DND-41 (cell line): ENCODE data around the gene JUN.

Experiments used
- ATAC-seq: fragments of 200-7000 bp; cut with Tn5 transposase; 3 replicates; pipeline ENCODE4 v1.9.1; 2021; ENCODE audit warnings: low read depth; ENCODE audit not compliant: insufficient read depth
- DNase-seq: peaks from one replicate; pipeline ENCODE4 v3.0.0-alpha.2; 2020
- H2AFZ ChIP-seq: 2 replicates; pipeline ENCODE4 v1.6.0; 2012; ENCODE audit warnings: low read depth, low read length
- H3K27ac ChIP-seq: 2 replicates; pipeline ENCODE4 v1.5.1; 2012; ENCODE audit warnings: low read length, inconsistent platforms
- H3K27me3 ChIP-seq: fragments of 200-600 bp; sonication (generic); 2 replicates; pipeline ENCODE4 v1.6.0; 2012; ENCODE audit warnings: low read length, mild to moderate bottlenecking, inconsistent platforms; ENCODE audit not compliant: insufficient read depth, poor library complexity
- H3K36me3 ChIP-seq: 2 replicates; pipeline ENCODE4 v1.5.1; 2012; ENCODE audit warnings: low read length, inconsistent platforms; ENCODE audit not compliant: insufficient read depth
- H3K4me1 ChIP-seq: 2 replicates; pipeline ENCODE4 v1.5.1; 2012; ENCODE audit warnings: mild to moderate bottlenecking, low read length; ENCODE audit not compliant: insufficient read depth
- H3K4me2 ChIP-seq: 2 replicates; pipeline ENCODE4 v1.6.0; 2012; ENCODE audit warnings: mild to moderate bottlenecking, moderate library complexity, low read length, inconsistent platforms; ENCODE audit not compliant: insufficient read depth
- H3K4me3 ChIP-seq, 2 experiments: fragments of 200-600 bp in 1 of 2; shearing (Covaris generic) in 1 of 2; 2 replicates each; pipeline ENCODE4 v1.5.1; 2012 to 2016; ENCODE audit warnings: inconsistent platforms in 2 of 2, low read length in 2 of 2, mild to moderate bottlenecking in 2 of 2, low read depth in 1 of 2, moderate library complexity in 1 of 2
- H3K79me2 ChIP-seq: 2 replicates; pipeline ENCODE4 v1.6.0; 2012; ENCODE audit warnings: low read length, inconsistent platforms; ENCODE audit not compliant: insufficient read depth
- H3K9ac ChIP-seq: 2 replicates; pipeline ENCODE4 v1.6.0; 2012; ENCODE audit warnings: low read depth, mild to moderate bottlenecking, inconsistent platforms, low read length, moderate library complexity
- H3K9me3 ChIP-seq: 2 replicates; pipeline ENCODE4 v1.5.1; 2012; ENCODE audit warnings: low read length, moderate library complexity, mild to moderate bottlenecking, inconsistent platforms; ENCODE audit not compliant: insufficient read depth, severe bottlenecking
- H4K20me1 ChIP-seq: 2 replicates; pipeline ENCODE4 v1.6.0; 2012; ENCODE audit warnings: low read length; ENCODE audit not compliant: insufficient read depth
- CTCF ChIP-seq: IDR thresholded peaks from 2 replicates; pipeline ENCODE4 v1.5.1; 2012; ENCODE audit warnings: borderline replicate concordance, low read length, moderate library complexity, mild to moderate bottlenecking; ENCODE audit not compliant: poor library complexity, severe bottlenecking; ENCODE audit errors: extremely low read depth
- EZH2 ChIP-seq: IDR thresholded peaks from 3 replicates; pipeline ENCODE4 v1.6.1; 2012; ENCODE audit warnings: borderline replicate concordance, low read depth, mild to moderate bottlenecking, moderate library complexity, low read length, inconsistent platforms; ENCODE audit not compliant: severe bottlenecking

JUN gene

GRCh38 chr1:58788259-58788658 is 4.4 kb upstream of the JUN start:
- Histone ChIP-seq H3K4me3 (no peak overlapping the region), H3K4me1 (peaks cover 16% of the 10 kb centered on the region), H2AFZ (no peak overlapping the region), H3K79me2 (peaks cover 2% of the 10 kb centered on the region; the same call in 1 of the 2 replicates), H3K4me2 (no peak overlapping the region), H3K27me3 (no peaks in the 10 kb centered on the region), H3K9ac (no peak overlapping the region), H4K20me1 (no peaks in the 10 kb centered on the region), H3K9me3 (no peaks in the 10 kb centered on the region), H3K36me3 (no peaks in the 10 kb centered on the region; the same call in 1 of the 2 replicates), H3K27ac (no peak overlapping the region)
- DNase-seq (no peak), ATAC-seq (no peak)
- TF ChIP-seq EZH2 (no peak), CTCF (no peak)

GRCh38 chr1:58786927-58787245 is 3.0 kb upstream of the JUN start:
- peaks cover 27% of the 10 kb centered on the region for H3K4me1 ChIP-seq
- H3K9me3 ChIP-seq, result no peaks in the 10 kb centered on the region
- ATAC-seq, result no peak
- no peak overlapping the region for H3K27ac ChIP-seq
- H3K27me3 ChIP-seq, result peaks cover 2% of the 10 kb centered on the region
- no peak overlapping the region for H3K4me3 ChIP-seq
- no peak overlapping the region for H3K9ac ChIP-seq
- TF ChIP-seq CTCF, result no peak
- no peak for TF ChIP-seq EZH2
- no peak for DNase-seq
- peaks cover 8% of the 10 kb centered on the region for H4K20me1 ChIP-seq
- H3K4me2 ChIP-seq, result no peak overlapping the region
- no peak overlapping the region for H2AFZ ChIP-seq
- H3K79me2 ChIP-seq, result peaks cover 16% of the 10 kb centered on the region
- H3K36me3 ChIP-seq, result peaks cover 5% of the 10 kb centered on the region; the same call in 1 of the 2 replicates

- ATAC-seq (no peak), DNase-seq (no peak)
- Histone ChIP-seq H2AFZ (no peak overlapping the region), H4K20me1 (peaks cover 12% of the 10 kb centered on the region), H3K4me1 (peaks cover 33% of the 10 kb centered on the region), H3K4me3 (no peak overlapping the region), H3K4me2 (peak overlapping the region; percentile 87; the same call in 1 of the 2 replicates), H3K79me2 (peaks cover 17% of the 10 kb centered on the region), H3K27me3 (peaks cover 6% of the 10 kb centered on the region), H3K9ac (no peak overlapping the region), H3K27ac (no peak overlapping the region), H3K36me3 (peaks cover 5% of the 10 kb centered on the region; the same call in 1 of the 2 replicates), H3K9me3 (no peaks in the 10 kb centered on the region)
- TF ChIP-seq CTCF (no peak), EZH2 (no peak)
Measured at GRCh38 chr1:58786184-58786926, 2.5 kb upstream of the JUN start.
